ENCODE results near the gene PARD3. TPM values are rescaled to one million over a fixed set of nuclear protein-coding genes. Genes with fewer than 3 reads are reported as not detected.

The PARD3 gene
- total RNA-seq, 1 donor from 2014 or later: 51.2 TPM

DNA sequence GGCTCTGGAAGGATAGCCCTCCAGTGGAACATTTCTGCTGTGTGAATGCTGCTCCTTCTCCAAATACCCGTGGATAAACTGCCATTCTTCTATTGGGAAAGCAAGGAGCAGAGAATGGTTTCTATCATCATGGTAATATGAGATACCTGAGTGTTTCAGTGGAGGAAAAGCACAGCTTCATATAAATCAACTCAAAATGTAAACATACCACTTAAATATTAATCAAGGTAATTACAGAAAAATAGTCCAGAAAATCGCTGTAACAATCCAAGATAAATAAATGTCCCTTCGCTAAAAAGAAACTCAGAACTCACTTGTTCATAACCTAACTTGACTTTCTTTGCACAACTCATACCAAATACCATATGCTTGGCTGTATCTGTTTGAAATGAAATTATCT, 635.8 kb downstream of the PARD3 start:
- DNase-seq (ENCODE audit: low read depth, low spot score): no peak
- H3K27me3 Mint-ChIP-seq (ENCODE audit: low read depth): no peaks in the 10 kb centered on the region
- H3K36me3 Mint-ChIP-seq (ENCODE audit: low read depth): no peaks in the 10 kb centered on the region
- no peak overlapping the region for H3K4me3 Mint-ChIP-seq
- no peak overlapping the region for H3K27ac Mint-ChIP-seq (ENCODE audit: unreplicated experiment)
- H3K4me1 Mint-ChIP-seq: peaks cover 61% of the 10 kb centered on the region
- H3K9me3 Mint-ChIP-seq: no peaks in the 10 kb centered on the region
- TF ChIP-seq, protein P1, sequence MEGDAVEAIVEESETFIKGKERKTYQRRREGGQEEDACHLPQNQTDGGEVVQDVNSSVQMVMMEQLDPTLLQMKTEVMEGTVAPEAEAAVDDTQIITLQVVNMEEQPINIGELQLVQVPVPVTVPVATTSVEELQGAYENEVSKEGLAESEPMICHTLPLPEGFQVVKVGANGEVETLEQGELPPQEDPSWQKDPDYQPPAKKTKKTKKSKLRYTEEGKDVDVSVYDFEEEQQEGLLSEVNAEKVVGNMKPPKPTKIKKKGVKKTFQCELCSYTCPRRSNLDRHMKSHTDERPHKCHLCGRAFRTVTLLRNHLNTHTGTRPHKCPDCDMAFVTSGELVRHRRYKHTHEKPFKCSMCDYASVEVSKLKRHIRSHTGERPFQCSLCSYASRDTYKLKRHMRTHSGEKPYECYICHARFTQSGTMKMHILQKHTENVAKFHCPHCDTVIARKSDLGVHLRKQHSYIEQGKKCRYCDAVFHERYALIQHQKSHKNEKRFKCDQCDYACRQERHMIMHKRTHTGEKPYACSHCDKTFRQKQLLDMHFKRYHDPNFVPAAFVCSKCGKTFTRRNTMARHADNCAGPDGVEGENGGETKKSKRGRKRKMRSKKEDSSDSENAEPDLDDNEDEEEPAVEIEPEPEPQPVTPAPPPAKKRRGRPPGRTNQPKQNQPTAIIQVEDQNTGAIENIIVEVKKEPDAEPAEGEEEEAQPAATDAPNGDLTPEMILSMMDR (conservative IDR thresholded peaks at IDR 0.05): no peak

DNA sequence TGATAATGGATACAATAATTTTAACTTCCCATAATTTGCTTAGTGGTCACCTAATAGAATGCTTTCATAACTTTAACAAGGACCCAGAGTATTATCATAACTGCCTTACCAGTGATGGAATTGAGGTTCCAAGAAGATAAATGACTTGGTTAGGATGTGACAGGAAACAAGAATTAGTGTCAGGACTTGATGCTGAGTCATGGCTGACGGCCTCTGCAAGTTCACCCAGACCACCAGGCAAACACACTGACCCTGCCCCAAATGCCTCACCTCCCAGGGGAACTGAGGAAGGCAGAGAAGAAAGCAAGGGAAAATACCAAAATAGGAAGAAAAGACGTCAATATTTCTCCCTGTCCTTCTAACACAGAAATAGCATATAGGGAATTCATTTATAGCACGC, 636.3 kb downstream of the PARD3 start:
- H3K36me3 Mint-ChIP-seq (ENCODE audit: low read depth): no peaks in the 10 kb centered on the region
- no peak overlapping the region for H3K4me3 Mint-ChIP-seq
- peak overlapping the region; percentile 59 for H3K27ac Mint-ChIP-seq (ENCODE audit: unreplicated experiment)
- no peak for DNase-seq (ENCODE audit: low read depth, low spot score)
- peaks cover 56% of the 10 kb centered on the region for H3K4me1 Mint-ChIP-seq
- no peaks in the 10 kb centered on the region for H3K9me3 Mint-ChIP-seq
- TF ChIP-seq, protein P1 (conservative IDR thresholded peaks at IDR 0.05): no peak
- no peaks in the 10 kb centered on the region for H3K27me3 Mint-ChIP-seq (ENCODE audit: low read depth)

DNA sequence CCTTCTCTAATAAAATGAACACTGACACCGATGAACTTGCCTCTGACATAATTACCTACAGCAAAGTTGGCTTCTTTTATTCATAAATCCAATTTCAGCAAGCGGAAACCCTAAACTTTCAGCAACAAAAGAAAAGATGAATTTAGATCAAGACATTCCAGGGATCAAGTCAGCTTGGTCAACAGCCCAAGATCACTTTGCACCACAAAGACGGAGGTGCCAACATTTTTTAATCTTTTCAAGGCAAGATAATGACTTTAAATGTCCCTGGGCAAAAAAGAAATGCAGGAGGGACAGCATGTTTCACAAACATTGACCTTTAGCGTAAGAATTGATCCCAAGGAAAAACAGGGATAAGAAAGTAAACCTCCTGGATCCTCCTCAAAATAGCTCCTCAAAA, 636.9 kb downstream of the PARD3 start:
- DNase-seq (ENCODE audit: low read depth, low spot score): no peak
- no peaks in the 10 kb centered on the region for H3K27me3 Mint-ChIP-seq (ENCODE audit: low read depth)
- H3K27ac Mint-ChIP-seq (ENCODE audit: unreplicated experiment): peak overlapping the region; percentile 29
- TF ChIP-seq, protein P1 (conservative IDR thresholded peaks at IDR 0.05): no peak
- H3K9me3 Mint-ChIP-seq: no peaks in the 10 kb centered on the region
- no peak overlapping the region for H3K4me3 Mint-ChIP-seq
- H3K36me3 Mint-ChIP-seq (ENCODE audit: low read depth): no peaks in the 10 kb centered on the region
- peaks cover 50% of the 10 kb centered on the region for H3K4me1 Mint-ChIP-seq

DNA sequence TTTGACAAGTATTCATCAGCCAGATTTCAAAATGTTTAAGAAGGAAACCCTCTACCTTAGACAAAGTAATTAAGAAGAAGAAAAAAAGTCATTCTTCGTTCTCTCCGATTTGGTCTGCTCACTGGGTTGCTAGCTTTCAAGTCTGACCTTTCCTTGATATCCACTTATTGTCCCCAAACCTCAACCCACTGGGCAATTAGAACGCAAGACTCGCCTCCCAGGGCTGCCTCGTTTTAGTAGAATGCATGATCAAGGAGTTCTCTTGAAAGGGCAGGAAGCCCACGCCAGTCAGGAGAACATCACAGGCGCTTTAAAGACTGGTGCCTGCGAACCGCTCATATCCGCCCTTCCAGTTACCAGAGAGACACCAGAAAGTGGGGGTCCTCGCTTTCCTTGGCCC, 637.7 kb downstream of the PARD3 start:
- DNase-seq (ENCODE audit: low read depth, low spot score): no peak
- Mint-ChIP-seq H3K27me3 (ENCODE audit: low read depth) (no peaks in the 10 kb centered on the region), H3K4me1 (peaks cover 46% of the 10 kb centered on the region), H3K27ac (ENCODE audit: unreplicated experiment) (peak overlapping the region; percentile 54), H3K9me3 (no peaks in the 10 kb centered on the region), H3K4me3 (no peak overlapping the region), H3K36me3 (ENCODE audit: low read depth) (peaks cover 3% of the 10 kb centered on the region)
- TF ChIP-seq, protein P1 (conservative IDR thresholded peaks at IDR 0.05): no peak

DNA sequence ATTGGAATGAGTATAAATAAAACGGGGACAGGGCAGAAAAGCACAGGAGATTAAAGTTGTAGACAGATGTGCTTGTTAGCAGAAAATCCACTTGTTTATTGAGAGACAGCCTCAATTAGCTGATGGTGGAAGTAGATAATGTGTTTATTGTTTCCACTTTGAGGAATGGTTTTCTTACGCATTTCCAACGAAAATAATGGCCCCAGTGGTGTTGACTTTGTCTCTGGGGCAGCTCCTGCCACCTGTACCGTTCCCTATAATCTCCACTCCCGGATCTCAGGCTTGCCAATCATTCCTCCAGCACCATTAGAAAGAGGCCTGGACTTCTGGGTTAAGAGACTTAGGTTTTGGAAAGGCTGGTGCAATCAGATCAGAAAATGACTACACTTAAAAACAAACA, 638.7 kb downstream of the PARD3 start:
- Mint-ChIP-seq H3K9me3 (no peaks in the 10 kb centered on the region), H3K27ac (ENCODE audit: unreplicated experiment) (no peak overlapping the region), H3K4me1 (peaks cover 36% of the 10 kb centered on the region)

More for the DNA sequence above, 638.7 kb downstream of the PARD3 start:
- TF ChIP-seq, protein P1 (conservative IDR thresholded peaks at IDR 0.05): no peak
- DNase-seq (ENCODE audit: low read depth, low spot score): no peak
- Mint-ChIP-seq H3K36me3 (ENCODE audit: low read depth) (peaks cover 3% of the 10 kb centered on the region), H3K27me3 (ENCODE audit: low read depth) (no peaks in the 10 kb centered on the region), H3K4me3 (no peak overlapping the region)

All from neural crest cell (in vitro differentiated cells).